Stimulated activated CD8-positive, alpha-beta memory T cell treated with anti-CD3 and anti-CD28 coated beads, Interleukin-7, amount 100 ng/mL, for 24 hours (primary cell): Measurements from ENCODE around the gene CAD.
"Not testable (repeated sequence)": the region's sequence is repeated elsewhere in the genome, so short reads cannot be mapped to it uniquely, and the experiment has no call there.

Experiments used
- DNase-seq: peaks from one replicate; pipeline ENCODE4 v3.0.0-alpha.2; 2020; ENCODE audit warnings: low read depth

The CAD gene

GRCh38 chr2:27258051-27258450 lies 40.9 kb downstream of the CAD start:
- DNase-seq: no peak

- no peak for DNase-seq
Measured at GRCh38 chr2:27261241-27261925, 44.2 kb downstream of the CAD start.

- no peak for DNase-seq
Measured at GRCh38 chr2:27261926-27262298, 44.7 kb downstream of the CAD start.

- DNase-seq: peak; percentile 42
Measured at GRCh38 chr2:27262379-27263286, 45.5 kb downstream of the CAD start, which contains the start of gene SLC30A3. TSS of gene SLC30A3 (minus strand) at chr2:27263047. CDS start at chr2:27262906, 141 bp downstream.

- DNase-seq: no peak
Measured at GRCh38 chr2:27263287-27264252, 46.4 kb downstream of the CAD start.

- DNase-seq: no peak
Measured at GRCh38 chr2:27264253-27264752, 47.1 kb downstream of the CAD start.

- DNase-seq: peak; percentile 23
Measured at GRCh38 chr2:27264753-27265535, 47.8 kb downstream of the CAD start.

- no peak for DNase-seq
Measured at GRCh38 chr2:27265536-27265870, 48.3 kb downstream of the CAD start.

GRCh38 chr2:27268296-27268695 lies 51.1 kb downstream of the CAD start:
- not testable (repeated sequence) for DNase-seq

GRCh38 chr2:27270131-27270530 lies 53.0 kb downstream of the CAD start:
- DNase-seq: no peak

- no peak for DNase-seq
Measured at GRCh38 chr2:27270670-27271069, 53.5 kb downstream of the CAD start.

- DNase-seq: no peak
Measured at GRCh38 chr2:27271631-27272340, 54.6 kb downstream of the CAD start.

- not testable (repeated sequence) for DNase-seq
Measured at GRCh38 chr2:27272537-27273522, 55.7 kb downstream of the CAD start.

GRCh38 chr2:27275211-27276150 lies 58.3 kb downstream of the CAD start, which contains the start of gene DNAJC5G:
TSS of gene DNAJC5G (plus strand) at chr2:27275433. CDS start at chr2:27276729, 1,296 bp downstream.
- no peak for DNase-seq

GRCh38 chr2:27278010-27278409 lies 60.8 kb downstream of the CAD start:
- DNase-seq: no peak

- DNase-seq: no peak
Measured at GRCh38 chr2:27280826-27281225, 63.7 kb downstream of the CAD start.

- DNase-seq: no peak
Measured at GRCh38 chr2:27281442-27281841, 64.3 kb downstream of the CAD start.
